Stimulated activated CD4-positive, alpha-beta T cell treated with anti-CD3 and anti-CD28 coated beads, Interleukin-1b, Interleukin-23, amount 100 ng/mL, for 48 hours (primary cell): ENCODE measurements around the gene KCNN4.
"Not testable (repeated sequence)": the region's sequence is repeated elsewhere in the genome, so short reads cannot be mapped to it uniquely, and the experiment has no call there.

ENCODE experiments used
- DNase-seq: peaks from one replicate; pipeline ENCODE4 v3.0.0-alpha.2; 2020

The KCNN4 gene

GRCh38 chr19:43780706-43781525 is at the start of gene KCNN4:
KCNN4 (minus strand) TSS chr19:43780973; CDS start chr19:43780861, 112 bp downstream.
- peak; percentile 89 for DNase-seq

- DNase-seq, result peak; percentile 88
Measured at GRCh38 chr19:43826787-43827754, 46.3 kb upstream of the KCNN4 start, which contains the start of gene ZNF283. ZNF283 (plus strand) TSS chr19:43827321; CDS start chr19:43833505, 6,184 bp downstream.

- not testable (repeated sequence) for DNase-seq
Measured at GRCh38 chr19:43824572-43824971, 43.8 kb upstream of the KCNN4 start.

- DNase-seq, result not testable (repeated sequence)
Measured at GRCh38 chr19:43823856-43824255, 43.1 kb upstream of the KCNN4 start.

- no peak for DNase-seq
Measured at GRCh38 chr19:43820884-43821215, 40.1 kb upstream of the KCNN4 start.

GRCh38 chr19:43820098-43820883 is 39.5 kb upstream of the KCNN4 start:
- DNase-seq, result peak; percentile 37

- DNase-seq, result no peak
Measured at GRCh38 chr19:43818500-43818899, 37.7 kb upstream of the KCNN4 start.

- DNase-seq, result not testable (repeated sequence)
Measured at GRCh38 chr19:43817454-43817853, 36.7 kb upstream of the KCNN4 start.

GRCh38 chr19:43814663-43815352 is 34.0 kb upstream of the KCNN4 start:
- DNase-seq, result no peak

- no peak for DNase-seq
Measured at GRCh38 chr19:43812688-43813087, 31.9 kb upstream of the KCNN4 start.

GRCh38 chr19:43812259-43812658 is 31.5 kb upstream of the KCNN4 start:
- no peak for DNase-seq

- DNase-seq, result no peak
Measured at GRCh38 chr19:43811837-43812236, 31.1 kb upstream of the KCNN4 start.

- no peak for DNase-seq
Measured at GRCh38 chr19:43809762-43810696, 29.3 kb upstream of the KCNN4 start.

- DNase-seq, result no peak
Measured at GRCh38 chr19:43807651-43808050, 26.9 kb upstream of the KCNN4 start.

- DNase-seq, result no peak
Measured at GRCh38 chr19:43806848-43807247, 26.1 kb upstream of the KCNN4 start.

- DNase-seq, result not testable (repeated sequence)
Measured at GRCh38 chr19:43806401-43806800, 25.6 kb upstream of the KCNN4 start.

- DNase-seq, result no peak
Measured at GRCh38 chr19:43804432-43804831, 23.7 kb upstream of the KCNN4 start.

GRCh38 chr19:43802216-43802951 is 21.6 kb upstream of the KCNN4 start, which contains the start of gene LYPD5:
LYPD5 (minus strand) TSS chr19:43802447; CDS start chr19:43802380, 67 bp downstream.
- no peak for DNase-seq

GRCh38 chr19:43799502-43800142 is 18.8 kb upstream of the KCNN4 start:
- DNase-seq, result no peak
